Putamen (tissue), 1 donor: ENCODE results near the gene NLGN1.

Source experiments
- DNase-seq: peaks from one replicate; pipeline ENCODE4 v3.0.0-alpha.2; 2016; ENCODE audit warnings: low spot score

Gene NLGN1

GRCh38 chr3:173912126-173912525, 514.6 kb downstream of the NLGN1 start:
- DNase-seq = no peak

GRCh38 chr3:173913397-173913796, 515.9 kb downstream of the NLGN1 start:
- DNase-seq = peak; percentile 35

DNA sequence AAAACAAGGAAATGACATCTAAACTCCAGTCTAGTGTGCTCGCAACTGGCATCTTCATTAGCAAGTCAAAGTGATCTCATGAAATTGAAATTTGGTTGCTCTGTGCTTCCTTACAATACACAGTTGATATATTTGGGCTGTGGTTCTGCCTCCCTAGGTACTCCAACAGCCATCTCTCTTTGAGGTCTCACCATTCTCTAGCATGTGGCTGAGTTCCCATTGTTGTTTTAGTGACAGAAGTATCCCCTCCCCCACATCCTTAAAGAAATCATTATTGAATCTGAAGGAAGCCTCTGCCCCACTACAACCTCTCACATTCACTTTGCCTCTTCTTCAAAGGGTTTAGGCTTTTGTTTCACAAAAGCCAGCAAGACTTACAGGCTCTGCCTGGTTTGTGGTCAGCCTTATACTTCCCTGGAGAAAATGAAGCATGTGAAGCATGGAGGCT, 516.5 kb downstream of the NLGN1 start:
- no peak for DNase-seq

GRCh38 chr3:173916799-173917198, 519.3 kb downstream of the NLGN1 start:
- DNase-seq = no peak

GRCh38 chr3:173920386-173920785, 522.8 kb downstream of the NLGN1 start:
- no peak for DNase-seq

GRCh38 chr3:173921732-173922131, 524.2 kb downstream of the NLGN1 start:
- DNase-seq = no peak

GRCh38 chr3:173923204-173923603, 525.7 kb downstream of the NLGN1 start:
- no peak for DNase-seq

DNA sequence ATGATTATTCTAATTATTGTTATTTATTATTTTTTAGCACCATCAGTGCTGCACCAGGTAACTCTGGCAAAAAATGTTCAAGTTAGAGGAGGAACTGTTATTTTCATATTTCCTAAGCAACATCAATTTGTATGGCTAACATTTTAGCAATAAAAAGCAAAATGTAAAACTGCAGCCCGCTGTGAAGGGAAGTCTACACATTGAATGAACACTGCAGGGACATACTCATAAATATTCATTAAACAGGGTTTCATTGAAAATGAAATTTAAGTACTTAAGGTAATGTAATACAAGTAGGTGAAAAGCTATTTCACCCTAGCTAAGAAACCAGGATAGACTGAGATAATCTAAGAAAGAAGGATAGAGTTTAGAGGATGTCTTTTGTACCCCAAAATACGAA, 532.7 kb downstream of the NLGN1 start:
- DNase-seq = no peak

DNA sequence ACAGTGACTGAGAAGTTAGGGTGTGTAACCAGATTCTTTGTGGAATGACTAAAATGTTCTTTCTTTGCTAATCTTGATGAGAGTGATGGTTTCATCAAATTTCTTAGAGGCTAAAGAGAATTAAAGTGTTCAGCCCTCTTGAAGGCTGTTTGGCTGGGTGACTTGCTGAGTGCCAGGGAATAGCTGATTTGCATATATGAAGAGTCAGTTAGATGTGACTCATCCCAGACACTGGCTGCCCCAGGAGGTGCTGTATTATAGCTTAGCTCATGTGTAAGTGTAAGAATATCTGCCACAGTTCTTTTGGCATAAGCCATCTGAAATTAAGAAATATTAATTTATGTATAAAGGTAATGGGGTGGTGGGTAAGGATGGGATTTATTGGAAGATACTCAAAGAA, 535.1 kb downstream of the NLGN1 start:
- no peak for DNase-seq

- no peak for DNase-seq
Observed at GRCh38 chr3:173933113-173933512, 535.6 kb downstream of the NLGN1 start.

DNA sequence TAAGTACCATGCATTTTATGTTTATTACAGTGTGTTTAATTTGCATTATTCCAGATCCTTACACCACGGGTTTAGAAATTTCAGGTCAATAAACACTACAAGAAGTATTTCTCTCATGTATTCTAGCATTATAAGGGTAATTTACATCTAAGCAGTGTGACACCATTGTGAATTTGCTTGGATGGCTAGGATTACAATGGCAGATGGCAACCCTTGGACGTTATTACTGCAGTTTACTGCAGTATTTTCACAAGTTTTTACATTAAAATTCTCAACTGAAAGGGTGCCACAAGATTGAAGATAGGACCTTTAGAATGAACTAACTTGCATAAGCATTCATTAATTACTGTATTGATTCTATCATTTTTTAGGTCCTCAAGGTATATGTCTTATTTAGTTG, 538.8 kb downstream of the NLGN1 start:
- DNase-seq = no peak

DNA sequence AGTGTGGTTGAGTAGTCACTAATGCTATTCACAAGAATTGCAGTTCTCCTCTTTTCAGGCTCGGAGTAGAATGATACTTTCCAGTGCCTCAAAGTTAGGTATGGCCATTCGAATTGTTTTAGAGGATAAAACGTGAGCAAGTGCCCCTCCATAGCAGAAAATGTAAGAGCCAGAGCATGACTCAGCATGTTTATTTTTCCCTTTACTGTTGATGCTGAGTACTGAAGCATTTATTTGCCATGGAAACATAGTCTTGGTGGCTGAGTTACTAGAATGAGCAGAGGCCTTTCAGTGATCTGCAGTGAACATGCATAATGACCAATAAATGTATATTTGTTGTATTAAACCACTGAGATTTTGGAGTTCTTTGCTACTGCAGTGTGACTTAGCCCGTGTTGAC, 540.6 kb downstream of the NLGN1 start:
- DNase-seq = no peak

- DNase-seq = no peak
Observed at GRCh38 chr3:173938616-173939015, 541.1 kb downstream of the NLGN1 start.

DNA sequence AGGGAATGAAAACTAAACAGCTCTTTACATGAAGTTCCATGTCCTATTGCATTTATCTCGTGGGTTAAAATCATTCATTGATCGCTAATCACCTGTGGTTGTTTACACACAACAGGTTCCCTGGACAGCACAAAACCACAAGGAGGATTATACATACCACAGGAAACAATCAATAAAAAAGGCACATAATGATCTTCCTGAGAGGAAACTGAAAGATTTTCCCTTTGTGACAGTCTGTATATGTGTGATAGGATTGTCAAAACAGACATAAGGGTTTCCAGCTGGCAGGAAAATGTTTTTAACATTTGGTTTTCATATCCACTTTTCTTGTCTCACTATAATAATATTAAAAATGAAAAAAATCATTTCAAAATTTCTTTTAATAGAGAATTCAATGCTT, 541.8 kb downstream of the NLGN1 start:
- DNase-seq = no peak

DNA sequence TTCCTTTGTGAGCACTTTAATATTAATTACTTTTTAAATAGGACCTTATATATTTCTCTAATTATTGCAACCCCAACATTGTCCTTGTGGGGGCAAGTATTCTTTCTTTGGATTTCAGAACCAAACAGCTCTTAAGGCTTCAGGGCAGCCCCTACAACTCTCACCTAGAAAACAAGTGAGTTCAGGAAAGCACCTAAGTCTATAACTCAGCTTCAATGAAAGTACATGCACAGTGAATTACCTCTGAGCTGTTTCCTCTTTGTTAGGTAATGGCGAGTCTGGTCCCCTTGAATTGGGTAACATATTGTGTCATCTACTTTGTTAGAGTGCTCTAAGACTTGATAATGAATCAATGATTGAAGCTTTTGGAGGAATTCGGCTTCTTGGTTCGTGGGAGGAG, 545.7 kb downstream of the NLGN1 start:
- DNase-seq = no peak

- peak; percentile 57 for DNase-seq
Observed at GRCh38 chr3:173945170-173945569, 547.6 kb downstream of the NLGN1 start.

- DNase-seq = peak; percentile 13
Observed at GRCh38 chr3:173945806-173946205, 548.3 kb downstream of the NLGN1 start.

GRCh38 chr3:173954647-173955046, 557.1 kb downstream of the NLGN1 start:
- DNase-seq = no peak

- no peak for DNase-seq
Observed at GRCh38 chr3:173957646-173958045, 560.1 kb downstream of the NLGN1 start.

GRCh38 chr3:173958805-173959204, 561.3 kb downstream of the NLGN1 start:
- no peak for DNase-seq

GRCh38 chr3:173970281-173970680, 572.7 kb downstream of the NLGN1 start:
- DNase-seq = no peak

- no peak for DNase-seq
Observed at GRCh38 chr3:173976281-173976680, 578.7 kb downstream of the NLGN1 start.

- no peak for DNase-seq
Observed at GRCh38 chr3:173977747-173978146, 580.2 kb downstream of the NLGN1 start.

DNA sequence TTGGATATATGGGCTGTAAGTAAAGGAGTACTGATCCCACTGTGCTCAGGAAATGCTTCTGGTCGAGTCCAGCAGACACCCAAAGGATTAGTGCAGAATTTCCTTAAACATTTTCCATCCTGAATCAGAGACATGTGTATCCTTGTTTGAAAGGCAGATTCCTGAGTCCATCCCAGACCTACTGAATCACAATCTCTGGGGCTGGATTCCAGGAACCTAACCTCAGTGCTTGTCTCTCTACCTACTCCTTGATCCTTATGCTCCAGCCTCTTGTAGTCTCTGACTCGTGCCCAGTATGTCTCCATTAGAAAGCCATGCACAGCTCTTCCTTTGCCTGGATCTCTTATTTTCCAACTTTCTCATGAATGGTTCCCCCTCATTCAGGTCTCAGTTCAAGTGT, 585.8 kb downstream of the NLGN1 start:
- DNase-seq = no peak

DNA sequence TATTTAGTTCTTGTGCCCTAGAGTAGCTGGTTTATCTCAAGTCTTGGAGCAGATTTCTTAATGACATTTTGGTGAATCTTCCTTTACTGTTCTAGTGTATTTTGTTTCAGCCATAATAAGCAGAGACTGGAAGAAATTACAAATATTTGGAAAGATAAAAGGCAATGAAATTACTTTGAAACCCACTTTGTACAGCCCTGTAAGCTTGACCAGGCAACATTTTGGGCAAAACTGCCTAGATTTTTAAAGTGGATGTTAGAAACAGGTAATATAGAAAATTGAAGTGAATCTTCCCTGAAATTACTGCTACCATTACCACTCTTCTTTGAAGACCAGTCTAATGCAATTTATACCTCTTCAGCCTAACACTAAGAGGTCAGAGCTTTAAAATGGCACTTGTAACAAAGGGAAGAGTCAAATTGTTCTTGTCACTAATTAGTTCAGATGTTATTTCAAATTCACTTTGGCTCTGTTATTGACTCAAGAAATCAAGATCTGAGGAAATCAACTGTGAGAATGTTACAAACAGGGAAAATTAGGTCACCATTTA, 589.4 kb downstream of the NLGN1 start:
- no peak for DNase-seq
